ENCODE results near the gene GNG11.

DNA sequence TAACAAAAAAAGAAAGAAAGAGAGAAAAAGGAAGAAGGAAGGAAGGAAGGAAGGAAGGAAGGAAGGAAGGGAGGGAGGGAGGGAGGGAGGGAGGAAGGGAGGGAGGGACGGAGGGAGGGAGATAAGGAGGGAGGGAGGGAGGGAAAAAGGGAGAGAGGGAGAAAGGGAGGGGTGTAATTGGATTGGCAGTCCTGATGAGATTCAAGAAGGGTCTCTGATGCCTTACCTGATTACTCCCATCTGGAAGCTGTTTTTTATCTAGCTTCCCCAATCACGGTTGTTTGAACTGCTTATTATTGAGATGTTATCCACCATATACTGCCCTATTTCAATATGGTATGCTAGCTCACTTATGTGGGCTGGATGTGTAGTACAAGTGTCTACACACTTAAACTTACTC is 27.3 kb downstream of the GNG11 start:
- TF ChIP-seq, protein P1, sequence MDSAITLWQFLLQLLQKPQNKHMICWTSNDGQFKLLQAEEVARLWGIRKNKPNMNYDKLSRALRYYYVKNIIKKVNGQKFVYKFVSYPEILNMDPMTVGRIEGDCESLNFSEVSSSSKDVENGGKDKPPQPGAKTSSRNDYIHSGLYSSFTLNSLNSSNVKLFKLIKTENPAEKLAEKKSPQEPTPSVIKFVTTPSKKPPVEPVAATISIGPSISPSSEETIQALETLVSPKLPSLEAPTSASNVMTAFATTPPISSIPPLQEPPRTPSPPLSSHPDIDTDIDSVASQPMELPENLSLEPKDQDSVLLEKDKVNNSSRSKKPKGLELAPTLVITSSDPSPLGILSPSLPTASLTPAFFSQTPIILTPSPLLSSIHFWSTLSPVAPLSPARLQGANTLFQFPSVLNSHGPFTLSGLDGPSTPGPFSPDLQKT (IDR thresholded peaks at IDR 0.05; ENCODE audit: borderline replicate concordance, low read depth, low read length), result no peak
- no peak for TF ChIP-seq MEIS1 (CRISPR knock-in tag; IDR thresholded peaks at IDR 0.05; ENCODE audit: borderline replicate concordance)
- TF ChIP-seq, protein P2, sequence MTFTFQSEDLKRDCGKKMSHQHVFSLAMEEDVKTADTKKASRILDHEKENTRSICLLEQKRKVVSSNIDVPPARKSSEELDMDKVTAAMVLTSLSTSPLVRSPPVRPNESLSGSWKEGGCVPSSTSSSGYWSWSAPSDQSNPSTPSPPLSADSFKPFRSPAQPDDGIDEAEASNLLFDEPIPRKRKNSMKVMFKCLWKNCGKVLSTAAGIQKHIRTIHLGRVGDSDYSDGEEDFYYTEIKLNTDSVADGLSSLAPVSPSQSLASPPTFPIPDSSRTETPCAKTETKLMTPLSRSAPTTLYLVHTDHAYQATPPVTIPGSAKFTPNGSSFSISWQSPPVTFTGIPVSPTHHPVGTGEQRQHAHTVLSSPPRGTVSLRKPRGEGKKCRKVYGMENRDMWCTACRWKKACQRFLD (tag by site-specific recombination; IDR thresholded peaks at IDR 0.05), result no peak
- TF ChIP-seq ZNF274 (IDR thresholded peaks at IDR 0.05; ENCODE audit: low read length), result no peak
- no peak for TF ChIP-seq ZNF274 (tag by site-specific recombination; IDR thresholded peaks at IDR 0.05; ENCODE audit: borderline replicate concordance)
- no peak for TF ChIP-seq KLF9 (tag by site-specific recombination; IDR thresholded peaks at IDR 0.05; ENCODE audit: low read depth)
- no peak for TF ChIP-seq HOXD13 (CRISPR knock-in tag; IDR thresholded peaks at IDR 0.05; ENCODE audit: borderline replicate concordance)
- TF ChIP-seq, protein P3, sequence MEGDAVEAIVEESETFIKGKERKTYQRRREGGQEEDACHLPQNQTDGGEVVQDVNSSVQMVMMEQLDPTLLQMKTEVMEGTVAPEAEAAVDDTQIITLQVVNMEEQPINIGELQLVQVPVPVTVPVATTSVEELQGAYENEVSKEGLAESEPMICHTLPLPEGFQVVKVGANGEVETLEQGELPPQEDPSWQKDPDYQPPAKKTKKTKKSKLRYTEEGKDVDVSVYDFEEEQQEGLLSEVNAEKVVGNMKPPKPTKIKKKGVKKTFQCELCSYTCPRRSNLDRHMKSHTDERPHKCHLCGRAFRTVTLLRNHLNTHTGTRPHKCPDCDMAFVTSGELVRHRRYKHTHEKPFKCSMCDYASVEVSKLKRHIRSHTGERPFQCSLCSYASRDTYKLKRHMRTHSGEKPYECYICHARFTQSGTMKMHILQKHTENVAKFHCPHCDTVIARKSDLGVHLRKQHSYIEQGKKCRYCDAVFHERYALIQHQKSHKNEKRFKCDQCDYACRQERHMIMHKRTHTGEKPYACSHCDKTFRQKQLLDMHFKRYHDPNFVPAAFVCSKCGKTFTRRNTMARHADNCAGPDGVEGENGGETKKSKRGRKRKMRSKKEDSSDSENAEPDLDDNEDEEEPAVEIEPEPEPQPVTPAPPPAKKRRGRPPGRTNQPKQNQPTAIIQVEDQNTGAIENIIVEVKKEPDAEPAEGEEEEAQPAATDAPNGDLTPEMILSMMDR (tag by site-specific recombination; IDR thresholded peaks at IDR 0.05), result no peak
- TF ChIP-seq ZNF501 (tag by site-specific recombination; IDR thresholded peaks at IDR 0.05), result no peak
- TF ChIP-seq ZNF629 (tag by site-specific recombination; IDR thresholded peaks at IDR 0.05), result no peak
- no peak for TF ChIP-seq ZNF423 (tag by site-specific recombination; IDR thresholded peaks at IDR 0.05)
- TF ChIP-seq SP2 (tag by site-specific recombination; IDR thresholded peaks at IDR 0.05), result no peak
- TF ChIP-seq GLIS1 (tag by site-specific recombination; IDR thresholded peaks at IDR 0.05), result no peak
- no peak for TF ChIP-seq ZNF114 (tag by site-specific recombination; IDR thresholded peaks at IDR 0.05)
- TF ChIP-seq ZNF530 (tag by site-specific recombination; IDR thresholded peaks at IDR 0.05; ENCODE audit: low read depth), result no peak
